Dedifferentiated amniotic fluid mesenchymal stem cell (primary cell): ENCODE measurements around the gene SPNS1.
"Not testable (repeated sequence)": the region's sequence is repeated elsewhere in the genome, so short reads cannot be mapped to it uniquely, and the experiment has no call there.

ENCODE experiments used
- DNase-seq: peaks from one replicate; pipeline ENCODE4 v3.0.0-alpha.2; 2016; ENCODE audit errors: extremely low spot score

The SPNS1 gene

DNA sequence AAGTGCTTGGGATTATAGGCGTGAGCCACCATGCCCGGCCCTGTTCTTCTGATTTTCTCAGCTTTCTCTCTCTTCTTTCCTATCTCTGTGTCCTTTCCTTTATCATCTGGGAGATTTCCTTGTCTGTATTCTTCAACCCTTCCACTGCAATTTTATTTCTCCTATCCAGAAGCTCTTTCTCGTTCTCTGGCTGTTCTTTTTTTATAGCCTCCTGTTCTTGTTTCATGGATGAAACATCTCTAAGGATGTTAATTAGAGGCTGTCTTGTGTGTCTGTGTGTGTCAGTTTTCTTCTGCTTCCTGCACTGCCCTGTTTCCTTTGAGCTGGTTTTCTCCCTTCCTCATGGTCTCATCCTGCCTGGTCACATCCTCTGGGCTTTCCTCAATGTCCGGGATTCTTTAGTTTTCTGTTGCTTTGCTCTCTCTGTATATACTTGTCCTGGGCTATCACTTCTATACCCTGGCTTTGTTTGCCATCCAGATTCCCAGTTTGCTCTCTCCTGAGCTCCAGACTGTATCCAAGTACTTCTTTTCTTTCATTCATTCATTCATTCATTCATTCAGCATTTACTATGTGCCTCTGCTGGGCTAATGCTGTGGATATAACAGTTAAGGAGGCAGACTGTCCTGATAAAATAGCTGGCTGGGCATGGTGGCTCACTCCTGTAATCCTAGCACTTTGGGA, 12.7 kb downstream of the SPNS1 start:
- DNase-seq: no peak

DNA sequence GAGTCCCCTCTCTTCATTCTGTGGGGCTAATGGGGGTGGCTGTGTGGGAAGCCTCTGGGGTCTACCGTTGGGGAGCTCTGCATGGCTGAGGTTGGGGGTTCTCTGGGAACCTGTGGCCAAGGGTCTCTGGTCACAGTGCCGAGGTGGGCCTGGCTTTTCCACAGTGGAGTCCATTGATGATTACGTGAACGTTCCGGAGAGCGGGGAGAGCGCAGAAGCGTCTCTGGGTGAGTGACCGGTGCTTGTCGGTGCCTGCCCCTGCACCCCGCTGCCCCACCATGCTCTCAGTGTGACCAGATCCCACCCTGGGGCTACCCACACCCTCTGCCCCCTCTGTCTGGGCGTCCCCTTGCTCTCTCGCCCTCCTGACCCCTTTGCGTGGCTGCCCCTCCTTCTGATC, 14.8 kb downstream of the SPNS1 start:
- no peak for DNase-seq

DNA sequence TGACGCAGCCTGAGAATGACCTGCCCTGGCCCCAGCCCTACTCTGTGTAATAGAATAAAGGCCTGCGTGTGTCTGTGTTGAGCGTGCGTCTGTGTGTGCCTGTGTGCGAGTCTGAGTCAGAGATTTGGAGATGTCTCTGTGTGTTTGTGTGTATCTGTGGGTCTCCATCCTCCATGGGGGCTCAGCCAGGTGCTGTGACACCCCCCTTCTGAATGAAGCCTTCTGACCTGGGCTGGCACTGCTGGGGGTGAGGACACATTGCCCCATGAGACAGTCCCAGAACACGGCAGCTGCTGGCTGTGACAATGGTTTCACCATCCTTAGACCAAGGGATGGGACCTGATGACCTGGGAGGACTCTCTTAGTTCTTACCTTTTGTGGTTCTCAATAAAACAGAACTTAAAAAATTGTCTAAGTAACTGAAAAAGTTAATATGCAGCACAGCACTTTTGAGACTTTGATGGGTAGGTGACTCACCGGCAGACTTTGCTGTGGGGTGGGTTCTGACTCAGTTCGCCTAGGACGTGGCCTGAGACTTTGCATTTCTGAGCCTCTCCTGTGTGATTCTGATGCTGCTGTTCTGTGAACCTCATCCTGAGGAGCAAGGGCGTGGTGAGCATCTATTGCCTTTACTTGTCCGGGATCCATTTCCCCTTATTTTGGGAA, 15.9 kb downstream of the SPNS1 start:
- DNase-seq: no peak

DNA sequence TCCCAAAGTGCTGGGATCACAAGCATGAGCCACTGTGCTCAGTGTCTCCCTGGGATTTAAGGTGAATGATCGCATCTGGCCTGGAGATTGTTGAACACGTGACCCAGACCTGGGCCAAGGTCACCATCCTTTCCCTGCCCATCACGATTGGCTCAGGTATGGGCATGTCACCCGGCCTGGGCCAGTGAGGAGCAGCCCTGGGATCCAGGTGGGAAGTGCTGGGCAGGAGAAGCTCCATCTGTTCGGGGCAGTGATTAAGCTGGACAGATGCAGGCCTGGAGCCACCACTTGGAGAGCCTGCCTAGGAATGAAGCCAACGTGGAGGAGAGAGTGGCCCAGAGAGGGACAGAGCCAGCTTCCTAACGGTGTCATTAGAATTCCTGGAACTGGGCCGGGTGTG, 17.1 kb downstream of the SPNS1 start:
- no peak for DNase-seq

DNA sequence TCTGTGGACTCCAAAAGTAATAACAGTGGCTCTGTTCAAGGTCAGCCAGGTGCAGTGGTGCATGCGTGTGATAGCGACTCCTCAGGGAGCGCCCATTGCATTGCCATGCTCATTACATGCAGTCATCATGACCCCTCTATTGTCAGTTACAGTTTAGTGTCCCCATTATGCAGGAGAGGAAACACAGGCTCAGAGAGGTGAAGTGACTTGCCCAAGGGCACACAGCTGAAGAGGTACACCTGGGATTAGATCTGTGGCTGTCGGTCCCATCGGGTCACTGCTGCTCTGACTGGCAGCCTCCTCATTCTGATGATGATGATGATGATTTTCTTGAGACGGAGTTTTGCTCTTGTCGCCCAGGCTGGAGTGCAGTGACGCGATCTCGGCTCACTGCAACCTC, 17.9 kb downstream of the SPNS1 start:
- no peak for DNase-seq

DNA sequence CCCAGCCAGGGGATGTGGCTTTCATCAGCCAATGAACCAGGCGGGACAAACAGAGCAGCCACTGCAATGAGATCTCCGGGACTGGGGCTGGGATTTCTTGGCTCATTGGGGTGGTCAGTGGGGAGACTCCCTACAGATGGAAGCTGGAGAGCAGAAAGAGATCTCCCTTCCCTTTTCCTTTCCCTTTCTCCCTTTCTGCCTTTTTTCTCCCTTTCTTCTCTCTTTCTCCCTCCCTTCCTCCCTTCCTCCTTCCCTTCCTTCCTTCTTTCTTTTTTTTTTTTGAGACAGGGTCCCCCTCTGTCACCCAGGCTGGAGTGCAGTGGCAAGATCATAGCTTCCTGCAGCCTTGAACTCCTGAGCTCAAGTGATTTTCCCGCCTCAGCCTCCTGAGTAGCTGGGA, 24.3 kb downstream of the SPNS1 start:
- DNase-seq: no peak

DNA sequence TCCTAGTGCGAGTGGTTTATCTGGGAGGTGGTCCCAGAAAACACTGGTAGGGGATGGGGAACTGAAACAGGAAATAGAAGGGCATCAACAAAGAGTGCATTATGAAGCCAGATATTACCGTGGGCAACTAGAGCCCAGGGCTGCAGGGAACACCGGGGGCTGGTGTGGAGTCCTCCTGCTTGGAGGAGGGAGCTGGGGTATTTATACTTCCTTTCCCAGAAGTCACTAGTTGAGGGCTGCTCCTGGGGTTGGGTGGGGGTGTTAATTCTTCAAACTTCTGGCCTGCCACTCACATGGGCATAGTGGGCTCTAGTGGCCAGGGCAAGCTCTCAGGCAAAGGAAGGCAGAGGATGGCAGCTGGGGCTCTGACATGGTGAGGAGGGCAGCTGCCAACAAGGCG, 25.0 kb downstream of the SPNS1 start:
- DNase-seq: no peak

DNA sequence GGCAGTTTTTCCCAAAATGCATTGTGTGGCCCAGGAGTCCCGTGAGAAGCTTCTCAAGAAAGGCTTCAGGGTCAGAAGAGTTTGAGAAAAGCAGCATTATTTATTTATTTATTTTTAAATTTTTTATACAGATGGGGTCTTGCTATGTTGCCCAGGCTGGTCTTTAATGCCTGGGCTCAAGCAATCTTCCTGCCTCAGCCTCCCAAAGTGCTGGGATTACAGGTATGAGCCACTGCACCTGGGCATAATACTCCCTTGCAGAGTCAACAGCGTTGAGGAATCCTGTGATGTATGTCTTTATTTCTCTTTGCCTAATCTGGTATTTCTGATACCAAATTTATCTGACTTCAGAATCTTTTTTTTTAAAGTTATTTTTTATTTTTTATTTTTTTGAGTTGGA, 25.4 kb downstream of the SPNS1 start:
- no peak for DNase-seq

DNA sequence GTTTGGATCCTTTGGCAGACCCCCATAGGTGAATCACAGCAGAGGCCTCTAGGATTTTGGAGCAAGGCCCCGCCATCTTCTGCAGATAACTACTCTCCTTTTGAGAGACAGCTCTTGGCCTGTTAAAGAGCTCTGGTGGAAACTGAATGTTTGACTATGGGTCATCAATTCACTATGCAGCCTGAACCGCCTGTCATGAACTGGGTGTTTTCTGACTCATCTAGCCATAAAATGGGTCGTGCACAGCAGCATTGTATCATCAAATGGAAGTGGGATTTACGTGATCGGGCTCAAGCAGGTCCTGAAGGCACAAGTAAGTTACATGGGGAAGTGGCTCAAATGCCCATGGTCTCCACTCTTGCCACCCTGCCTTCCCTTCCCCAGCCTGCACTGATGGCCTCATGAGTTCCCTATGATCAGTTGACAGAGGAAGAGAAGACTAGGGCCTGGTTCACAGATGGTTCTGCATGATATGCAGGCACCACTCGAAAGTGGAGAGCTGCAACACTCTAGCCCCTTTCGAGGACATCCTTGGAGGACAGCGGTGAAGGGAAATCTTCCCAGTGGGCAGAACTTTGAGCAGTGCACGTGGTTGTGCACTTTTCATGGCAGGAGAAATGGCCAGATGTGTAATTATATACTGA, 30.0 kb downstream of the SPNS1 start:
- not testable (repeated sequence) for DNase-seq

DNA sequence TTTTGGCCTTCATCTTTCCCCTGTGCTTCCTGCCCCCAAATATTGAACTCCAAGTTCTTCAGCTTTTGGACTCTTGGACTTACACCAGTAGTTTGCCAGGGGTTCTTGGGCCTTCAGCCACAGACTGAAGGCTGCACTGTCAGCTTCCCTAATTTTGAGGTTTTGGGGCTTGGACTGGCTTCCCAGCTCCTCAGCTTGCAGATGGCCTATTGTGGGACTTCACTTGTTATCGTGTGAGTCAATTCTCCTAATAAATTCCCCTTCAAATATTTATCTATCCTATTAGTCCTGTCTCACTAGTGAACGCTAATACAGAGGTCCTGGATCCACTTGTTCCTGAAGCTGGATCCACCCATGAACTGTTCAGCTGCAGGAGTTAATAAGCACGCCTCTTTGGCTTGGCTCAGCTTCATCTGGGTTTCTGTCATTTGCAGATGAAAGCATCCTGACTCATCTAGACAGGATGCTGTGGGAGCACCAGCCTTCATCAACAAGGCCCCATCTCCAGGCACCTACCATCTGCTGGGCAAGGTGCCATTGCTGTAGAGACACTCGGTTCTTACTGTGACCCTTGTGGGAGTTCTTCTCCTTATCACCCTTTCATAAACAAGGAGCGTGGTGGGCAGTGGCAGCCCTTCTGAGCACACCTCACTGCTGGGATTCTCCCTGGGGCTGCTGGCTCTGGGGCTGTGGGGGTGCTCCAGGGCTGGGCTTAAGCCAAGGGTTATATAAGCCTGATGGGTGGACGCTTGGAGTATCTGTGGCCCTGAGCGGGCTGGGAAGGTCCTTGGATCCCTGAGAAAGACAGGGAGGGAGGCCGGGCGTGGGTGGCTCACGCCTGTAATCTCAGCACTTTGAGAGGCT, 33.4 kb downstream of the SPNS1 start:
- no peak for DNase-seq

DNA sequence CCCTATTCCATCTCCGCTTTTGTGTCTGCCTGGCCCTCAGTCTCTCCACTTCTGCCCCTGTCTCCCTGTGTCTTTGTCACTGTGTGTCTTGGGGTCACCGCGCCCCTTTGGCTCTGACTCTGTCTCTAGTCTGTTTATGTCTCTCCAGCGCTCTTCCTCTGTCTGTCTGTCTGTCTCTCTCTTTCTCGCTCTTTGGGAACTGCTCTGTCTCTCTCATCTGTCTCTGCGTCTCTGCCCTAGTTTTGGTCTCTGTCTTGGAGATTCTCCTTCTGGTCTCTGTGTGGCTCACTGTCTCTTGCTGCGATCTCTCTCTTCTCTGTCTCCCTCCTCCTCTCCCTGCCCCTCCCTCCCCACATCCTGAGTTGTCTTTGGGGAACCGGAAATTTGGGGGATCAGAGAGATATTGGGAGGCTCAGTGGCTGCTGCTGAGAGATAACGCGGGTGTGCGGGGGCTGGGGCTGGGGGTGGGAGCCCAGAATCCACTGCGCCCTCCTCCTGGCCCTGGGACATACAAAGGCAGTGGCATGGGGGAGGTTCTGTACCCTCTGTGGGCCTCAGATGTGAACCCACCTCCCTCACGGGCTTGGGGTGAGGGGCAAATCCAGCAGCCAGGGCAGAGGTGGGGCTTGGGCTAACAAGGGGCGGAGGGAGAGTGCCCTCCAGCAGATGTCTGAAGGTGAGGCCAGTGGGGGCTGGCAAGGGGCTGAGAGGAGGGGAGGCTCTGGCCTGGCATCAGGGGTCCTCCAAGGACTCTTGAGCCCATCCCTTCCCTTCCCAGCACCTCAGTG, 34.7 kb downstream of the SPNS1 start:
- no peak for DNase-seq

DNA sequence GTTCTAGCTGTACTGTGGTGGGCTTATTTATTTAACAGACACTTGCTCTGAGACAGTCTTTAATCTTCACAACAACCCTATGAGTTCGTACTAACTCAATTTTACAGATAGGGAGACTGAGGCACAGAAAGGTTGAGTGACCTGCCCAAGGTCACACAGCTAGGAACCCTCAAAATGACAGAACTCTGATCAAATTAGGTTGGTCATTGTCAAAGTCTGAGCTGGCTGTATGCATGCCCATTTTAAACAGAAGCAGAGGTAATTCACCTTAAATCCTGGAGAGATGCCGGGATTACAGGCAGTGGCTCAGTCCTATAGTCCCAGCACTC, 35.2 kb downstream of the SPNS1 start:
- no peak for DNase-seq

DNA sequence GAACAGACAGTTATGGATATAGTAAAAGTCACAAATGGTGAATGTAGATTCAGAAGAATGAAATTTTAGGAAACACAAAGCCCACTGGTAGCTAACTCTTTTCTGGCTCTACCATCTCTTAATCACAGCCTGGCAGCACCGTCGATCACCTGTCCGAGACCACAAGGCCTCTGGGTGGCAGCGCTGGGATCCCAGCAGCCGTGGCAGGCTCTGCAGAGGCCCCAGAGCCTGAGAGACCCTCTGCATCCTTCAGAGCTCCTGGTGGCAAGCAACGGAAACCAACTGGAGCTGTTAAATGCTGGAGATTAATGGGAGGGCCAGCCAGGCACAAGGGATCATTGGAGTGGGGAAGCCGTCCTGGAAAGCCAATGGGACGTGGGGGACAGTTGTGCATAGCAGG, 36.5 kb downstream of the SPNS1 start:
- DNase-seq: no peak

DNA sequence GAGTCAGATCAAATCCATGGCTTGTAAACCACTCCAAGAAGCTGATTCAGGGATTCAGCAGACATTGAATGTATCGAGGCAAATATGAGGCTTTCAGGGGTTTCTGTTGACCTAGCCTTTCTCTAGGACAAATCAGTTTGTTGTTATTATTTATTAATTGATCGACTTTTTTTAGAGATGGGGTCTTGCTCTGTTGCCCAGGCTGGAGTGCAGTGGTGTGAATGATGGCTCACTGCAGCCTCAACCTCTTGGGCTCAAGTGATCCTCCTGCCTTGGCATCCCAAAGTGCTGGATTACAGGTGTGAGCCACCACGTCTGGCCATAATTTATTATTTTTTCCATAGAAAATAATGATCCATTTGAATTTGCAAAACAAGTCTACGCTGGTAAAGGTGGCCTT, 37.3 kb downstream of the SPNS1 start:
- no peak for DNase-seq

DNA sequence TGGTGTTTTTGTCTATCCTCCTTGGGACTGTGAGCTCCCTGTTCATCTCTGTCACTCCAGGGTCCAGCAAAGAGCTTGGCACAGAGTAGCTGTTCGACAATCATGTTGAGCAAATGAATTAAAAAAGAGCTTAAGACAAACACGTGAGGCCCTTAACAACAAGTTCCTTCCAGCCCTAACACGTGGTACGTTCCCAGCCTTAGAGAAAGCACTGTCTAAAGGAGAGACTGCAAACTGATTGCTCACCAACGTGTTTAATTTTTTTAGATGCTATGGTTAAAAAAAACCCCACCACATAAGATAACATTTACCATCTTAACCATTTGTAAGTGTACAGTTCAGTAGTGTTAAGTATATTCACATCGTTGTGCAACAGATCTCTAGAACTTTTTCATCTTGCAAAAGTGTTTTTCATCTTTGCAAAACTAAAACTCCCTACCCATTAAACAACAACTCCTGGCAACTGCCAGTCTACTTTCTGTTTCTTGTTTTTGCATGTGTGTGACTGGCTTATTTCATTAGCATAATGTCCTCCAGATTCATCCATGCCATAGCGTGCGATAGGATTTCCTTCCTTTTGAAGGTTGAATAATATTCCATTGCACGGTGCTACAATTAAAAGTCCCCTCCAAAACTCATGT, 38.5 kb downstream of the SPNS1 start:
- DNase-seq: no peak

DNA sequence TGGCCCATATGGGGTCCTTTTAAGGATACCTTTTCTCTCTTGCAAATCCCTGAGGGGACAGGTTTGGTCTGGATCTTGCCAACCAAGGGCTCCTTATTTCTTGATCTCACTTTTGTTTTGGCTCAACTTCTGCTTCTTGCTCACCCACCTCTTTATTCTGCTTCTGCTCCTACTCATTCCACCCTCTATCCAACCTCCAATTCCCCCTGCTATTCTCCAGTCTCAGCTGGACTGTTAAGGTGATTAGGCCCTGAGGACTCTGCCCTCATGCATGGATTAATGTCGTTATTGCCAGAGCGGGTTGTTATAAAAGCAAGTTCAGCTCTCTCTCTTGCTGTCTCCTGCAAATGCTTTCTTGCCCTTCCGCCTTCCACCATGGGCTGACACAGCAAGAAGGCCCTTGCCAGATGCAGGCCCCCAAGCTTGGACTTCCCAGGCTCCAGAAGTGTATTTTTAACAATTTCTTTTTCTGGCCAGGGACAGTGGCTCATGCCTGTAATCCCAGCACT, 40.0 kb downstream of the SPNS1 start:
- DNase-seq: no peak

DNA sequence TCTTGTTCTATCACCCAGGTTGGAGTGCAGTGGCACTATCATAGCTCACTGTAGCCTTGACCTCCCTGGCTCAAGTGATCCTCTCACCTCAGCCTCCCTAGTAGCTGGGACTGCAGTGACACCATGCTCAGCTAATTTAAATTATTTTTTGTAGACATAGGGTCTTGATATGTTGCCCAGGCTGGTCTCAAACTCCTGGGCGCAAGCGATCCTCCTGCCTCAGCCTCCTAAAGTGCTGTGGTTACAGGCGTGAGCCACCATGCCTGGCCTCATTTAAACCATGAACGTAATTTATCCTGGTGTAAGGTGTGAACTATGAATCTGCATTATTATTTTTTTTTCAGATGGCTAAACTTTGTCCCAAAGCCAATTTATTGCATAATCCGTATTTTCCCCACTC, 47.6 kb downstream of the SPNS1 start:
- DNase-seq: no peak

DNA sequence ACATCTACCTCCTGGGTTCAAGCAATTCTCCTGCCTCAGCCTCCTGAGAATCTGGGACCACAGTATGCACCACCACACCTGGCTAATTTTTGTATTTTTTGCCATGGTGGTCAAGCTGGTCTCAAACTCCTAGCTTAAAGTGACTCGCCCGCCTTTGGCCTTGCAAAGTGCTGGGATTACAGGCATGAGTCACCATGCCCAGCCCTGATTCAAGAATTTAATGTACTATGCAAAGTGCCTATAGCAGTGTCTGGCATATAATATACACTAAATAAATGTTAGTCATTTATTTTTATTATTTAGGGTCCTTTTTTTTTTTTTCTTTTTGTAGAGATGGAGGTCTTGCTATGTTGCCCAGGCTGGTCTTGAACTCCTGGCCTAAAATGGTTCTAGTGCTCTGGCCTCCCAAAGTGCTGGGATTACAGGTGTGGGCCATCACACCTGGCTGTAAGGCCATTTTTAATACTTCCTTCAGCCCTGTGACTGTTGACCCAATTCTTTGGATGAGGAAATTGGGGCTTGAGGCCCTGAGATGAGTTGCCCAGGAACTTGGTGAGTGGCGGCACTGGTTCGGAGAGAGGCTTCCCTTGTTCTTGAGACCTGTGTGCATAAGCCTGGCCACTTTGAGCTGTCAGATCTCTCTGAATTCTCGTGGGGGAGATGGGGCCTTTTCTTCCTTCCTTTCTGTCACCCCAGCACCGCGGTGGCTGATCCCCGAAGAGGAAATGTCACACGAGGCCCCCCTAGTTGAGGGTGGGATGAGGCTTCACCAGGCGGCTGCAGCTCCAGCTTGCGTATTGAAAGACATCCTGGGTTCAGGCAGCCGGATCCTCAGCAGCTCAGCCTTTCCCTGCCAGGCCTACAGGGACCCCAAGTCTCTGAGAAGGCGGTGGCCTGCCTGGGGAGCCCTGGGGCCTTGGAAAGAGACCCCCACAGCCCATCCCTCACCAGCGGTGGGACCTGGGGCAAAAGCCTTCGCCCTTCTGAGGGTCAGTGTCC, 49.0 kb downstream of the SPNS1 start:
- no peak for DNase-seq

DNA sequence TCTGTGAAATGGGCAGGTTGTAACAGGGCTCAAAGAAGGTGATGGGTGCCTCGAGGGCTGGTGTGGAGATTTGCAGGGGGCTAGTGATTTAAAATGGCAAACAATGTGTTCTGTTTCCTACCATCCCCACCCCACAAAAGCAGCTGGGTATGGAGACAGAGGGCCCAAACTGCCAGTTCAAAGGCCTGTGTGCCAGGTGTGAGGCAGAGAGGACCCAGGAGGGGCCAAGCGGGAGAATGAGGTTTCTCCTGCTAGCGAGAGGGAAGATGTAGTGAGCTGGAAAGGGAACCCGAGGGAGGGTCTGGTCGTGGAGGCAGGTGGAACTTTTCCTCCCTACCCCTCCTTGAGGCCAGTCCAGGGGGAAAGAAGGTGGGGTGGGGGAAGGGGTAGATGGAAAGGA, 49.7 kb downstream of the SPNS1 start:
- no peak for DNase-seq

DNA sequence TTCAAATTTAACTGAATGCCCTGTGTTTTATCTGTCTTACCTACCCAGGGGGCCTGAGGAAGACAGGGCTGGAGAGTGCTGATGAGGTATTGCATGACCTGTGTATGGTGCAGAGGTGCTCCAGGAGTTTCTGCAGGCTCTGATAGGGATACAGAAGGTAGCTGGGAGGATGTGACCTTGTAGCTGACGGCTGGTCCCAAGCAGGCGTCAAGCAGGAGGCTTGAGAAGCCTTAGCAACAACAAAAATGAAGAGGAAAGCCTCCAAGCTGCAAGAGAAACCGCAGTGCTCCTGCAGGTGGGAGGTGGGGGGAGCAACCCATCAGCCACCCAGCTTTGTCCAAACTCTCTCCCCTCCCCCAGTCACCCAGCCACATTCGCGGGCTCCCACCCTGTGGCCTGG, 50.6 kb downstream of the SPNS1 start:
- no peak for DNase-seq
